ENCODE measurements around the gene APOC3.

Gene APOC3

DNA sequence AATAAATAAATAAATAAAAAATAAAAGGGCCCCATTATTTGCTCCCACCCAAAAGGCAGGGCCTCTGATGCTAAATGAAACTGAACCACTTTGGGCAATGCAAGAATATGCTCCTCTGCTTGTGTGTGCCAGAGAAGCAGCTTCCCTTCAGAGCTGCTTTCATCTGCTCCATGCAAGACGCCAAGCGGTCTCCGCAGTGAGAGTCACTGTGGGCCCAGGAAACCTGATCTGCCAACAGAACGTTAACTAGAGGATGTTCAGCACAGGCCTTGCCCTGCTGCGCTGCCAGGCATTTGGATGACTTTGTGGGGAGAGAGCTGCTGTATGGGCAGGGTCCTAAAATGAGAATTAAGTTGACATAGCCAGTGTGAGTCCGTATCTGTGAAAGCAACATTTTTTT is 51.4 kb downstream of the APOC3 start:
- no peak for DNase-seq

GRCh38 chr11:116882386-116882785 is 52.7 kb downstream of the APOC3 start:
- no peak for DNase-seq

All from activated effector memory CD4-positive, alpha-beta T cell treated with Interleukin-2 at 50 U/mL for 16 hours (primary cell).